IPS-20b (cell line): Measurements from ENCODE around the gene ZNF213.

ENCODE experiments used
- H3K27ac ChIP-seq: one replicate; pipeline ENCODE4 v1.5.1; 2013; ENCODE audit warnings: low read length
- H3K27me3 ChIP-seq: 2 replicates; pipeline ENCODE4 v1.6.1; 2013; ENCODE audit warnings: mild to moderate bottlenecking, low read length, inconsistent platforms; ENCODE audit not compliant: insufficient read depth
- H3K36me3 ChIP-seq: 2 replicates; pipeline ENCODE4 v1.6.1; 2013; ENCODE audit warnings: low read depth, mild to moderate bottlenecking, inconsistent platforms, low read length, moderate library complexity; ENCODE audit not compliant: insufficient read depth
- H3K4me1 ChIP-seq: 2 replicates; pipeline ENCODE4 v1.6.1; 2013; ENCODE audit warnings: mild to moderate bottlenecking, control low read depth, inconsistent platforms, low read length, moderate library complexity; ENCODE audit not compliant: insufficient read depth
- H3K4me3 ChIP-seq: 2 replicates; pipeline ENCODE4 v1.5.1; 2013; ENCODE audit warnings: mild to moderate bottlenecking, low read length, inconsistent platforms
- H3K9ac ChIP-seq: 2 replicates; pipeline ENCODE4 v1.6.1; 2013; ENCODE audit warnings: low read depth, mild to moderate bottlenecking, inconsistent platforms, low read length, moderate library complexity
- H3K9me3 ChIP-seq: 2 replicates; pipeline ENCODE4 v1.6.1; 2013; ENCODE audit warnings: mild to moderate bottlenecking, low read depth, low read length, inconsistent platforms; ENCODE audit not compliant: insufficient read depth

The ZNF213 gene

GRCh38 chr16:3112058-3112880 lies 22.6 kb upstream of the ZNF213 start, which contains the start of gene ZNF205:
Gene ZNF205 (plus strand): TSS chr16:3112586. CDS start chr16:3113431, 845 bp downstream.
- peak within 1 kb of the TSS; percentile 96 for H3K4me3 ChIP-seq
- peaks cover 5% of the 10 kb centered on the region for H3K4me1 ChIP-seq
- peaks cover 24% of the 10 kb centered on the region for H3K36me3 ChIP-seq
- peak within 1 kb of the TSS; percentile 89 for H3K9ac ChIP-seq
- peaks cover 3% of the 10 kb centered on the region; the same call in 1 of the 2 replicates for H3K27me3 ChIP-seq
- no peaks in the 10 kb centered on the region for H3K9me3 ChIP-seq
- H3K27ac ChIP-seq = peak within 1 kb of the TSS; percentile 72

DNA sequence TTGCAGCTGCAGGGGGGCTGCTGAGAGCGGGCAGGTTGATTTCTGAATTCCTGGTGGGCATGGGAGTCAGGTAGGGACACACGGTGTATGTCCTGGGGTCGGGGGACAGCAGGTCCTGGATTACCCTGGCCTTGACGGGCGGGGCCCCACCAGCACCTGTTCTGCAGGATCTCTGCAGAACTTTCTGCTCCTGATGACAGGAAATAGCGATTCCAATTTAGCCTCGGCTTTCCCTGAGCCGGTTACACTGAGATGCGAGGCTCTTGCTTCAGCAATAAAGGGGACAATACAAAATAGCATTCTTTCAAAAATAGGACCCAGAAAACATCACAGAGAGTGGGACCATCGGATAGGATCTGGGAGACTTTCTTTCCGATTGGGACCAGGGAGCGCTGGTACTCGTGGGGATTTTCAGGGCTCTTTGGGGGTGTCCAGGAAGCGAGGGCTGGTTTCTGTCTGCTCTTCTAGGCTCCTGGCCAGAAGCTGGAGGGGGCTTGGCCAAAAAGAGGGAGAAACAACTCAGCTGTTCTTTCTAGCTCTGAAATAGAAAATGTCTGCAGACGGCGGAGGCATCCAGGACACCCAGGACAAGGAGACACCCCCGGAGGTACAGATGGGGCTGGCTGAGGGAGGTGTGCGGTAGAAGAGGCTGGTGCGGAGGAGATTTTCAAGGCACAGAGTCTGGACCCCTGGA lies 21.8 kb upstream of the ZNF213 start:
- Histone ChIP-seq H3K4me3 (peak overlapping the region; percentile 96), H3K36me3 (peaks cover 29% of the 10 kb centered on the region), H3K27ac (peak overlapping the region; percentile 72), H3K9me3 (no peaks in the 10 kb centered on the region), H3K4me1 (peaks cover 5% of the 10 kb centered on the region), H3K9ac (peak overlapping the region; percentile 89), H3K27me3 (no peaks in the 10 kb centered on the region)

- no peak overlapping the region for H3K27ac ChIP-seq
- peaks cover 38% of the 10 kb centered on the region for H3K36me3 ChIP-seq
- H3K9ac ChIP-seq = peak overlapping the region; percentile 89; the same call in 1 of the 2 replicates
- H3K4me1 ChIP-seq = peaks cover 5% of the 10 kb centered on the region
- peak overlapping the region; percentile 96 for H3K4me3 ChIP-seq
- no peaks in the 10 kb centered on the region for H3K9me3 ChIP-seq
- no peaks in the 10 kb centered on the region for H3K27me3 ChIP-seq
These were observed 20.9 kb upstream of the ZNF213 start for GRCh38 chr16:3113765-3114479.

- H3K36me3 ChIP-seq = peaks cover 45% of the 10 kb centered on the region
These were observed 19.8 kb upstream of the ZNF213 start for GRCh38 chr16:3115003-3115402.

GRCh38 chr16:3115561-3115960 lies 19.3 kb upstream of the ZNF213 start:
- Histone ChIP-seq H3K9me3 (no peaks in the 10 kb centered on the region), H3K27me3 (no peaks in the 10 kb centered on the region), H3K27ac (no peak overlapping the region), H3K4me1 (peaks cover 5% of the 10 kb centered on the region), H3K4me3 (no peak overlapping the region), H3K9ac (no peak overlapping the region), H3K36me3 (peaks cover 46% of the 10 kb centered on the region)

More at GRCh38 chr16:3115003-3115402, 19.8 kb upstream of the ZNF213 start:
- Histone ChIP-seq H3K9me3 (no peaks in the 10 kb centered on the region), H3K27me3 (no peaks in the 10 kb centered on the region), H3K9ac (no peak overlapping the region), H3K27ac (no peak overlapping the region), H3K4me3 (no peak overlapping the region), H3K4me1 (peaks cover 5% of the 10 kb centered on the region)

DNA sequence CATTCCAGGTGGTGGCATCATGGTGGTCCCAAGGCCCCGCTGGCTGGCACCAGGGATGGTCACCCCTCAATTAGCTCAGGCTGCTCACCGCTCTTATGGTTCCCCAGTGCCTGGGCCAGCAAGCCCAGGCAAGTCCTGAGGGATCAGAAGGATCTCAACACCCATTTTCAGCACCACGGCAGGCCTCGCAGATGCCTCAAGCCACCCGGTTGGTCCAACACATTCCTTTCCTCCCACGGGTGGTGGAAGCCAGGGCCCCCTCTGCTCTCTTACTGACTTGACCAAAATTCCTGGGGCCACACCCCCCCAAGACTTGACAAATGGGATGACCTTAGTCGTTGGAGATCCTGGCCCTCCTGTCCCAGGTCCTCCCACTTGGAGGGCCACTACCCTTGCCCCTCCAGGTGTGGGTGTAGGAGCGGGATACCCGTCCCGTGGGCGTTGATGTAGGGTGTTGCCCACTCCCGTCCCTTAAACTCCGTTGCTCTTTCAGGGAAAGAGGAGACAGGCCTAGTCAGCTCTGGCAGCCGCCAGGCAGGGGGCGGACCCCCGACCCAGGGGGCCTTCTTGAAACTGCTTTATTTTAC lies 16.5 kb upstream of the ZNF213 start:
- Histone ChIP-seq H3K27me3 (no peaks in the 10 kb centered on the region), H3K27ac (no peak overlapping the region), H3K4me1 (peaks cover 4% of the 10 kb centered on the region), H3K36me3 (peaks cover 46% of the 10 kb centered on the region), H3K9me3 (no peaks in the 10 kb centered on the region), H3K9ac (no peak overlapping the region), H3K4me3 (no peak overlapping the region)

DNA sequence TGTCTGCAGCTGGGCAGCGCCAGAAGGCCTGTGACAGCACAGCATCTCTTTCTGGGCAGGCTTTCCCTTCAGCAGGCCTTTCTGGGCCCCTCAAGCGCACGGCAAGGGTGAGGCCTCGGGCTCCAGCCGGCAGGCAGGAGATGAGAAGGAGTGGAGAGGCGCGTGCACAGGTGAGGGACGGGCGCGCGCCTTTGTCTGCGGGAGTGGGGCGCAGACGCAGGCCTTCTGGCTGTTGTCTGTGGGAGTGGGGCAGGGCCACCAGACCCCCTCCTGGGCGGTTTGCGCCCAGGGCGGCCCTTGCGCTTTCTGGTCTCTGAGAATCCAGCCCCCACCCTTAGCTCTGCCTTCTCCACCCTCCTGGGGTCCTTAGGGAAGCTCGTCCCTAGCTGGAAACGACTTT lies 16.0 kb upstream of the ZNF213 start:
- Histone ChIP-seq H3K4me3 (no peak overlapping the region), H3K36me3 (peaks cover 46% of the 10 kb centered on the region), H3K27ac (no peak overlapping the region), H3K9me3 (no peaks in the 10 kb centered on the region), H3K4me1 (no peaks in the 10 kb centered on the region), H3K27me3 (no peaks in the 10 kb centered on the region), H3K9ac (no peak overlapping the region)

- H3K9ac ChIP-seq = no peak overlapping the region
- no peaks in the 10 kb centered on the region for H3K27me3 ChIP-seq
- H3K4me3 ChIP-seq = no peak overlapping the region
- no peaks in the 10 kb centered on the region for H3K9me3 ChIP-seq
- no peaks in the 10 kb centered on the region for H3K4me1 ChIP-seq
- H3K27ac ChIP-seq = no peak overlapping the region
- H3K36me3 ChIP-seq = peaks cover 46% of the 10 kb centered on the region
These were observed 15.5 kb upstream of the ZNF213 start for GRCh38 chr16:3119286-3119685.

DNA sequence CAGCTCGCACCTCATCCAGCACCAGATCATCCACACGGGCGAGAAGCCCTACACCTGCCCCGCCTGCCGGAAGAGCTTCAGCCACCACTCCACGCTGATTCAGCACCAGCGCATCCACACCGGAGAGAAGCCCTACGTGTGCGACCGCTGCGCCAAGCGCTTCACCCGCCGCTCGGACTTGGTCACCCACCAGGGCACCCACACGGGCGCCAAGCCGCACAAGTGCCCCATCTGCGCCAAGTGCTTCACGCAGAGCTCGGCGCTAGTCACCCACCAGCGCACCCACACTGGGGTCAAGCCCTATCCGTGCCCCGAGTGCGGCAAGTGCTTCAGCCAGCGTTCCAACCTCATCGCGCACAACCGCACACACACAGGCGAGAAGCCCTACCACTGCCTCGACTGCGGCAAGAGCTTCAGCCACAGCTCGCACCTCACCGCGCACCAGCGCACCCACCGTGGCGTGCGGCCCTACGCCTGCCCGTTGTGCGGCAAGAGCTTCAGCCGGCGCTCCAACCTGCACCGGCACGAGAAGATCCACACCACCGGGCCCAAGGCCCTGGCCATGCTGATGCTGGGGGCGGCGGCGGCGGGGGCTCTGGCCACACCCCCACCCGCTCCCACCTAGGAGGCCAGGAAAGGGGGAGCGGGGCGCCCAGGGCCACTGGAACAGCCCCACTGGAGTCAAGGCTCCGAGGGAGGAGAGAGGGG lies 15.0 kb upstream of the ZNF213 start:
- Histone ChIP-seq H3K4me3 (no peak overlapping the region), H3K27me3 (no peaks in the 10 kb centered on the region), H3K9ac (no peak overlapping the region), H3K9me3 (no peaks in the 10 kb centered on the region), H3K4me1 (no peaks in the 10 kb centered on the region), H3K36me3 (peaks cover 42% of the 10 kb centered on the region), H3K27ac (no peak overlapping the region)

DNA sequence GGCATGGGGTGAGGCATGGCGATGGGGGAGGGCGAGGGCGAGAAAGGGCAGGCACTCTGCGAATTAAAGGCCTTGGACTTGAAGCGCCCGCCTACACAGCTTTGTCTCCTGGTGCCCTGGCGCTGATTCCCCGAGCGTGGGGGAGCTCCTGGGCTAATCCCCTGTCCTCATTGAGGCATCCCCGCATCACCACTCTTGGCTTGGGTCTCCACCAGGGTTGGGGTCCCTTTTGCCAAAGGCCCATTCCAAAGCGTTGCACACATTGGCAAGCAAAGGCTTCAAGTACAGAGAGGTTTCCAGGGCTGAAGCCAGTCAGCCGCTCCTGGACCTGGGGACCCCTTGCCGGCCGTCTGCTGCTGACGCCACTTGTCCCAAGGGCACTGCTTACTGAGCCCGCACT lies 14.4 kb upstream of the ZNF213 start:
- Histone ChIP-seq H3K9me3 (no peaks in the 10 kb centered on the region), H3K4me1 (no peaks in the 10 kb centered on the region), H3K4me3 (no peak overlapping the region), H3K27ac (no peak overlapping the region), H3K9ac (no peak overlapping the region), H3K36me3 (peaks cover 37% of the 10 kb centered on the region), H3K27me3 (no peaks in the 10 kb centered on the region)
